AML-193 (cell line): ENCODE measurements around the gene GIPC1.
"Not testable (repeated sequence)": the region's sequence is repeated elsewhere in the genome, so short reads cannot be mapped to it uniquely, and the experiment has no call there.

Experiments
- DNase-seq, 2 experiments: peaks; one replicate each; lab custom pipeline; 2025; lab: John Stamatoyannopoulos, UW

The GIPC1 gene

DNA sequence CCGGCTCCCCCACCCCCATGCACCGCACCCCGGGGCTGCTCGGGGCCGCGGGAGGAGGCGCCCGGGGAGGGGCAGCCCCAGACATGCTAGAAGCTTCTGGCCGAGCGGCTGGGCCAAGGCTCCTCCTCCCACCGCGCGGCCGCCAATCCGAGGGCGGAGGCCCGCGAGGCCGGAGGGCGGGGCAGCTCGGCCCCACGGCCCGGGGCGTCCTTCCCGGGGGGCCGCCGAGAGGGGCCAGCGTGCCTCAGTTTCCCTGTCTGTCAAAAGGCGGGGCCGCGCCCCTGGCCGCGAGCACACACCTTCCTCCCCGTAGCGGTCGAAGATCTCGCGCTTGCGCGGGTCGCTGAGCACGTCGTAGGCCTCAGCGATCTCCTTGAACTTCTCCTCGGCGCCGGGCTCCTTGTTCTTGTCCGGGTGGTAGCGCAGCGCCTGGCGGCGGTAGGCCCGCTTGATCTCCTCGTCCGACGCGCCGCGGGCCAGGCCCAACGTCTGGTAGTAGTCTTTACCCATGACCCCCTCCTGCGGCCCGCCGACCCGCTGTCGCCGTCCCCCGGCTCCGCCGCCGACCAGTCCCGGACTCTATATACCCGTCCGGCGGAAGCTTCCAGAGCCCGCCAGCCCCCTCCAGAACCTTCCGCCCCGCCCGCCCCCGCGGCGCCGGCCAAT is 22.0 kb upstream of the GIPC1 start, which contains the start of gene DNAJB1:
DNAJB1 (minus strand) TSS at position 558 of the 666 bp plus-strand sequence; CDS start at position 510, 48 bp downstream.
- DNase-seq: peak; percentile 62 to 72

DNA sequence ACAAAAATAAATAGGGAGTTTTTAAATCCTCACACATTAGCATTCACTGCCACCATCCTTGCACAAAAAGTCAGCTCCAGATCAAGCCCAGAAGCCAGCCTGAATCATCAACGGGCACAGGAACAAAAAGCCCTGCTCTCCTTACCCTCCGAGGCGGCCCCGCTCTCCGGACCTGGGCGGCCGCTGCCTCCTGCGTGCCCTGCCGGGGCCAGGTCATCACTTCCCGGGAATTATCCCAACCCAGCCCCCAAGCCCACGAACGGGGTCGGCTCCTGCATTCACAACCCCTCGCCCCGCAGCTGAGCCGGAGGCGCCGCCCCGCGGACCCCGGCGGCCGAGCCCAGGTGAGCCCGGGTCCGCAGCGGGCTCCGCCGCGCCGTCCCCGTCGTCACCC is 21.5 kb upstream of the GIPC1 start:
- DNase-seq: no peak

DNA sequence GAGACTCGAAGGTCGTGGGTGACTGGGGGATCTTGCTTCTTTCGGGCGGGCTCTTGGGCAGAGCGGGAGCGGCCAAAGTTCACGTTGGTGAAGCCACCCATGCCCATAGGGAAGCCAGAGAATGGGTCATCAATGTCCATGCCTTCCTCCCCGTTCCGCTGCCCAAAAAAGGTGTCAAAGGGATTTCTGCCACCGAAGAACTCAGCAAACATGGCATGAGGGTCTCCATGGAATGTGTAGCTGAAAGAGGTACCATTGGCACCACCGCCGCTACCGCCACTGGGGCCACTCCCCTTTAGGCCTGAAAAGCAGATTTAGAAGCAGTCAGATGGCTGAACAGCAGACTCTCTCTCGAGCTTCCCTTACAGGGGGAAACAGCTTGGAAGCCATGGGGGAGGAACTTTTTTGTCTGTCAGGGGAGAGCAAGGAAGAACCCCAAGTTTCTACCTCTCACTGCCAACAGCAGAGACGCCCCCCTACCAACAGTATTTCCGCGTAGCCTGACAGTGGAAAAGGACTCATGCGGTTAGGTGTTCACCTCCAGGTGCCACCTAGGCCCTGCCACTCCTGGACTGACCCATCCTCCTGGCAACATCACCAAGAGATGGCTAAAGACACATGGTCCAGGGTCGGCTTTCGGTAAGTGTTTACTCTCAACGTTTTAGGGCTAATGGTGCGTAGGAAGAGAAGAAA is 21.0 kb upstream of the GIPC1 start:
- no peak for DNase-seq

DNA sequence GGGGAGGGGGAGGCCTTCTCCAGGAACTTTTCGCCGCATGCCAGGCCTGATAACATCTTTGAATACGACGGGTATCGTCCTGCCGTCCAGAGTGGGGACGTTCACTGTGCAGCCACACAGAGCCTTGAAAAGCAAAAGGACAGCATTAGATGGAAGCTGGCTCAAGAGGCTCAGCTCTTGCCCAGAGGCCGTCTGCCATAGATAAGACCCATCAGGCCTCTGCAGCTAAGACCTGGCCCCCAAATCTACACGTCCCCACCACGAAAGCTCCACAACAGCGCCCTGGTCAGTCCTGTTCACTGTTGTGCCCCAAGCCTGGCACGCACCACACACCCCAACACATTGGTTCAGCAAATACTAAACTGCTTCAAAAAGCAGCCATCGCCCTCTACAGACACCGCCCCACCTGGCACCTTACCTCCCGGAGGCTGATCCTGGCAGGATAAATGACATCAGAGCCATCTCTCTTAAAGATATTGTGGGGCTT is 20.2 kb upstream of the GIPC1 start:
- DNase-seq: no peak

DNA sequence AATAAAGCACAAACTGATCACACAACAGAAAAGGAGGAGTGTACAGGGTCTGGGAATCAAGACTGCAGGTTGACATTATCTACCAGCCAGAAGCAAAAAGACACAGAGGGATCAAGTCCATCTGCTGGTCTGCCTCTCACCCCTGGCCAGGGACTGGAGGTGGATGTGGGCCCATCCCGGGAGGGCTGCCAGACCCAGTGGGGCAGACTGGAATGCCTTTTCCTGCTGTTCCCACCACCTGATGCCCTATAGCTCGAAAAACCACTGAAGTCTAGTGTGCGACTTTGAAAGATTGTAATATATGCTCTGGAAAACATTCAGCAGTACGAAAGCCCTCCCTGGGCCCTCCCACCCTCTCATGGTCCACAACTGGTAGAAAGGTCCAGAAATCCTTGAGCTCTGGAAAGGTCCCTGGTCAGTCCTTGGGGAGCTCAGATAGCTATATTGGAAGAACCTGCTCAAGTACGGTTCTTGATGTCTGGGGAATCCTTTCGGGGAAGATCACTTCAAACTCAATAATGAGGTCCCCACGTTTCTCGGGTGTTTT is 19.6 kb upstream of the GIPC1 start:
- no peak for DNase-seq

DNA sequence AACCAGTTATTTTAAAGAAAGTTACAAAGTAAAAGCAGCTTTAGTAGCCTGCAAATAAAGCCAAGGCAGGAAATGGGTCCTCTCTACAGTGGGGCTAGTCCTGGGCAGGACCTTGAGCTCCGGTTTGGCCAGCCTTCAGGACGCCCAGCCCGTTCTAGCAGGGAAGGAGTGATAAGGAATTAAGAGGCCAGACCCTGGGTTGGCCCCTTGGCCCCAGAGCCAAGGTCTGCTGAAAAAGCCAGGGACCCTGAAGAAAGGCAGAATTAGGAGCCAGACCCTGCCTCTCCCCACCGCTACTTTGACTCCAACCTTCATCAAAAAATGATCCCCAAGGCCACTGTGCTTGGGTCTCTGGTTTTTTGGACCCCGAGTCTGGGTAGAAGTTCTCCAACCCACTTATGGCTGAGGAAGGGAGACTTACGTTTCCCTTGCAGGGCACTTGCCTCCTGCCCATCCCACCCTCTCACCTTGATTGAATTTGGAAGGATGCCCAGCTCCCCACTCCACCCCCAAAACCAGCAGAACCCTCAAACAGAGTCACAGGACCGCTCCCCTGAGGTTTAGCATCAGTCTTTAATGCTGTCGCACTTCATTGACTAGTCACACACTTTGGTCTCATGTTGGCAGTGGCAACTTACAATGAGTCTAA is 18.4 kb upstream of the GIPC1 start:
- DNase-seq: no peak

DNA sequence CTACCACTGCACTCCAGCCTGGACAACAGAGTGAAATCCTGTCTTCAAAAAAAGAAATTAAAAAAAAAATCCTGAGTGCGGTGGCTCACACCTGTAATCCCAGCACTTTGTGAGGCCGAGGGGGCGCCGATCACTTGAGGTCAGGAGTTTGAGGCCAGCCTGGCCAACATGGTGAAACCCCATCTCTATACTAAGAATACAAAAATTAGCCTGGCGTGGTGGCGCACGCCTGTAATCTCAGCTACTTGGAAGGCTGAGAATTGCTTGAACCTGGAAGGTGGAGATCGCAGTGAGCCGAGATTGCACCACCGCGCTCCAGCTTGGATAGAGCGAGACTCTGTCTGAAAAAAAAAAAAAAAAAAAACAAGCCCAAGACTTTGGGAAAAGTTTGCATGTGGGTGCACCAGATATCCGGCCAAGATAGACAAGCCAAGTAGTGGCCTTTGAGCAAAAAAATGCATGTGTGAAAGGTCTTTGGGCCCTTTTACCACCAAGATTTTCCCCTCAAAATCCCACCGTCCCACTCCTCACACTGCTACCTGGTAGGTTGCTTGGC is 16.6 kb upstream of the GIPC1 start:
- DNase-seq: no peak

DNA sequence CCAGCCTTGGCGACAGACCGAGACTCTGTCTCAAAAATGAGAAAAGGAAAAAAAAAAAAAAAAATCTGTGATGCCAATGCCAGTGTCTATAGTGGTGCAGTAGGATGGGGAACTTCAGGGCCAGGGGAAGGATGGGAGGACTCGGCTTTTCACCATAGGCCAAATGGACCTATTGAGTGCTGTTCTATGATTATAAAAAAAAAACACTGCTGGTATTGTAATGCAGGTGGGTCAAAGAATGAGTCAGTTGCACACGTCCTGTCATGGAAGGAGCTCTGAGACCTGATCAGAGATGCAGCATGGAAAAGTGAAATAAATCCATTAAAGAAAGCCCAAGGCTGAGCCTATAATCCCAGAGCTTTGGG is 15.3 kb upstream of the GIPC1 start:
- no peak for DNase-seq

DNA sequence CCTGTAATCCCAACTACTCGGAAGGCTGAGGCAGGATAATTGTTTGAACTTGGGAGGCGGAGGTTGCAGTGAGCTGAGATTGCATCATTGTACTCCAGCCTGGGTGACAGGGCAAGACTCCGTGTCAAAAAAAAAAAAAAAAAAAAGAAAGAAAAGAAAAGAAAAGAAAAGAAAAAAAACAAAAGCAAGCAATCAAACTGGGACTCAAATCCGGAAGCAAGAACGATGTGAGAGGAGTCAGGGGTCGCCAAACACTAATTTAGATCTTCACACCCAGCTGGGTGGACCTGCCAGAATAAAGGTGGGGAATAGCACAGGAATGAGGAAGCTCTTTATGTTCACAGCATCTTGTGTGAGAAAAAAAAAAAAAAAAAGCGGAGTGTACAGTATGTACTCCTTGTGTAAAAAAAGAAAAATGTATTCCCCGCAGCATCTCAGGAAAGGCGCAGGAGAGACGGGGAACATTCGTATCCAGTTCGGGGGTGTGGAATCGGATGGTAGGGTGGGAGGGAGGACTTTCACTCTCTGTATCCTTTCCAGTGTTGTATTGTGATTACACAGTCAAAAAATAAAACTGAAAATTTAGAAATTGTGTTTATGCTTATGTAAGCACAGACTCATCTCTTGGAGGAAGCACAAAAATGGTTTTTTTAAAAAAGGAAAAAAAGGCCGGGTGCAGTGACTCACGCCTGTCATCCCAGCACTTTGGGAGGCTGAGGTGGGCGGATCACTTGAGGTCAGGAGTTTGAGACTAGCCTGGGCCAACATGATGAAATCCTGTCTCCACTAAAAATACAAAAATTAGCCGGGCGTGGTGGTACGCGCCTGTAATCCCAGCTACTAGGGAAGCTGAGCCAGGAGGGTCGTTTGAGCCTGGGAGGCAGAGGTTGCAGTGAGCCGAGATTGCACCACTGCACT is 14.6 kb upstream of the GIPC1 start:
- DNase-seq: peak; percentile 36

DNA sequence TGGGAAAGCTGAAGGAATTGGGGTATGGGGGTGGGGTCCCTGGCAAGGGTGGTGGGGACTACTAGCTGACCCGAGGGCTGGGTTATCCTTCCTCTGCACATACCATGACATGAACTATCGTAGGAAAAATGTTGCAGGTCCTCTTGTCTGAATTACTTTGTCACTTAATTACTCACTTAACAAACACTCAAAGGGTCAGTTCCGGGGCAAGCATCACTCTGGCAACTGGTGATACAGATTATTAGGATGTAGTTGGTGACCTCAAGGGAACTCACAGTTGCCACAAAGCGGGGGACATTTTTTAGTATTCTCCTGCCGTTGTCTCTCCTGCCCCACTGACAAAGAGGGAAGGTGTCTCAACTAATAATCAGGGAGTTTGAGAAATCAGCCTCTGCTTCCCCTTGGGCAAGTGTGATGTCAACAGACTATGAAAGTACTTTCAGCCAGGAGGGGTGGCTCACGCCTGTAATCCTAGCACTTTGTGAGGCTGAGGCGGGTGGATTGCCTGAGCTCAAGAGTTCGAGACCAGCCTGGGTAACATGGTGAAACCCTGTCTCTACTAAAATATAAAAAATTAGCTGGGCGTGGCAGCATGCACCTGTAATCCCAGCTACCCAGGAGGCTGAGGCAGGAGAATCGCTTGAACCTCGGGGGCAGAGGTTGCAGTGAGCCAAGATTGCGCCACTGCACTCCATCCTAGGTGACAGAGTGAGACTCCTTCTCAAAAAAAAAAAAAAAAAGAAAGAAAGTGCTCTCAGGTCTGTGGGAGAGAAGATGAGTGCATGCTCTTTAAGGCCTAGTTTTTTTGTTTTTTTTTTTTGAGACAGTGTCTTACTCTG is 12.0 kb upstream of the GIPC1 start:
- DNase-seq: peak; percentile 59

DNA sequence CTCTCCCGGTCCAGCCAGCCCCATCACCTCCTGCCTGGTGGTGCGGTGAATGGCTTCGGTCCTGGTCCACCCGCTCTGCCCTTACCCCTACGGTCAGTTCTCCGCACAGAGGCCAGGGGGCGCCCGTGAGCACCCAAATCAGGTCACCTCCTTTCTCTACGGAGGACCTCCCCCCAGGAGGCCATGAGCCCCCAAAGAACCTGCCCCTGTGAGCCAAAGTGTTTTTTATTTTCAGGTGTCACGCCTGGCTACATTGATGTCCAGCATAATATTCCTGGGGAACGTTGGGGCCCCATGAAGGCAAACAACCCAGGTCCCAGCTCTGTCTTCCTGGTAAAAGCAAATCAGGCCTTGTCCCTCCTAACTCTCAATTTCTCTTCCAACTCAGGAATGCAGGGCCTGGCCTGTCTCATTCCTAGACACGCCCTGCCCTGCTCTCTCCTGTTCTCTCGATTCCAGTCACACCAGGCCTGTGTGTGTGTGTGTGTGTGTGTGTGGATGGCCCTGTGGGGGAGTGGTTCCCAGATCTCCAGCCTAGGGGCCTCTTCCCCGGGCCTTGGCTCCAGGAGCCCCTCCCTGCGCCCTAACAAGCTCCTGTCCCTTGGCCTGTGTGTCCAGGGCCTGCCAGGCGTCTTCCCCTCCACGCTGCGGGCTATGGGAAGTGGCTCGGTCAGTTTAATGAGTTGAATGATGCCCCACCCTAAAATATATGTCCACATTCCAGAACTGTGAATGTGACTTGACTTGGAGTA is 9.7 kb upstream of the GIPC1 start:
- DNase-seq: peak in 1 of 2 experiments; percentile 5

DNA sequence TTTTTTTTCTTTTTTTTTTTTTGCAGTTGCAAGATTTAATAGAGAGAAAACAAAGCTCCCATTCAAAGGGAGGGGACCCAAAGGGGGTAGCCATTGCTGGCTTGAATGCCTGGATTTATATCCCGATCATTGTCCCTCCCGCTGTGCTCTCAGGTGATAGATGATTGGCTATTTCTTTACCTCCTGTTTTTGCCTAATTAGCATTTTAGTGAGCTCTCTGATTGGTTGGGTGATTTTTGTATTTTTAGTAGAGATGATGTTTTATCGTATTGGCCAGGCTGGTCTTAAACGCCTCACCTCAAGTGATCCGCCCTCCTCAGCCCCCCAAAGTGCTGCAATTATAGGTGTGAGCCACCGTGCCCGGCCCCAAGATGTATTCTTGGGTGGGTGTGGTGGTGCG is 8.6 kb upstream of the GIPC1 start:
- not testable (repeated sequence) for DNase-seq

DNA sequence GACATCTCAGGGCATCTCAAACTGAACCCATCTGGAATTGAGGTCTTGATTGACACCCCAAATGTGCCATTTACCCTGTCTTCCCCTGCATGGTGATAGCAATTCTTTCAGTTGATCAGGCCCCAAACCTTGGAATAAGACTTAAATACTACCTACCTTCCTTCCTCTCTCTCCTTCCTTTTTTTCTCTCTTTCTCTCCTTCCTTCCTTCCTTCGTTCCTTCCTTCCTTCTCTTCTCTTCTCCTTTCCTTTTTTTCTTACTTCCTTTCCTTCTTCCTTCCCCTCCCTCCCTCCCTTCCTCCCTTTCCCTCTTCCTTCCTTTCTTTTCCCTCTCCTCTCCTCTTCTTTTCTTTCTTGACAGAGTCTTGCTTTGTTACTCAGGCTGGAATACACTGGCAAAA is 7.4 kb upstream of the GIPC1 start:
- DNase-seq: no peak

DNA sequence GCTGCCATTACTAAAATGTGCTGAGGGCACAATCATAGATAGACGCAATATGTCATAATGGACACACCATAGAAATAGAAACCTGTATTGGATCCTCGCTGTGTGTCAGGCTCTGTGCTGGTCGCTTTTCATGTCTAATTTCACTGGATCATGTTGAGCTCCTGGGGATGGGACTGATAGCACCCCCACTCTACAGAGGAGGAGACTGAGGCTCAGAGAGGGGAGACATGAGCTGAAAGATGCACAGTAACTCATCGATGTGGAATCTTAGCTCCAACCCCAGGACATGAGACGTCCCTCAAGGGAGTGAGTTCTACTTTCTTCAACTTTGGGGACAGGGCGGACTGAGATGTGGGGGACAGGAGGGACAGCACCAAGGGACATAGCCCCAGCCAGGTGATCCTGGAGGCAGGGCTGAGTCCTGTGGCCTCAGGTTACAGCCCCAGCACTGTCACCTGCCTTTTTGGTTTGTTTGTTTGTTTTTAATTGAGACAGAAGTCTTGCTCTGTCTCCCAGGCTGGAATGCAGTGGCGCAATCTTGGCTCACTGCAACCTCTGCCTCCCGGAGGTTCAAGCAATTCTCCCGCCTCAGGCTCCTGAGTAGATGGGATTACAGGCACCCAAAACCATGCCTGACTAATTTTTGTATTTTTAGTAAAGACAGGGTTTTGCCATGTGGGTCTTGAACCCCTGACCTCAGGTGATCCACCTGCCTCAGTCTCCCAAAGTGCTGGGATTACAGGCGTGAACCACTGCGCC is 6.6 kb upstream of the GIPC1 start:
- no peak for DNase-seq

DNA sequence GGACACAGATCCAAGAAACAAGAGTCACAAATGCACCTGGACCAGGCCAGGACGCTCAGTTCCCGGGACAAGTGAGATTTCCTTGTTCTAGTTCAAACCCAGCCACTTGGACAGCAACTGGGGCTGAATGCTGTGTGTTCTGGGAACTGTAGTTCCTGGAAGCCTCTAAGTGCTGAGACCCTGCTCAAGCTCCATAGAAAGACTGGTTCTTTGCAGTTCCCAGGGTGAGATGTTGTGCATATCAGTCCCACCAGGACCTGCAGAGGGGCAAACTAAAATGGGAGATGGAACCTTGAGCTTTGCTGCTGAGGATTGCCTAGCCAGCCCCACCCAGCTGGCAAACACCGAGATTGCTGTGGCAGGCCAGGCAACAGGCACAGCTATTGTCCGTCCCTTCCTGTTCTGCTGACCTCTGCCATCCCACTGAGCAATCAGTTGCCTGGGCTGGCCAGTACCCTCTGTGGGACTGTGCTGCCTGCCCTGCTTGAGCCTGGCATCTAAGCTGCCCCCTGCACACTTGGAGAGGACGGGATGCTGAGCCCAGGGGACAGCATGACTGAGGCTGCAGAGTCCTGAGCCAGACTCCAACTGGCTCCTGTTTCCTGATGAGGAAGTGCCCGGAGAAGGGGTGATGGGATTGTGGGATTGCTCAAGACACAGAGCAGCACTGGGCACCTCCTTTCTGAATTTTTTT is 1.4 kb upstream of the GIPC1 start:
- no peak for DNase-seq

DNA sequence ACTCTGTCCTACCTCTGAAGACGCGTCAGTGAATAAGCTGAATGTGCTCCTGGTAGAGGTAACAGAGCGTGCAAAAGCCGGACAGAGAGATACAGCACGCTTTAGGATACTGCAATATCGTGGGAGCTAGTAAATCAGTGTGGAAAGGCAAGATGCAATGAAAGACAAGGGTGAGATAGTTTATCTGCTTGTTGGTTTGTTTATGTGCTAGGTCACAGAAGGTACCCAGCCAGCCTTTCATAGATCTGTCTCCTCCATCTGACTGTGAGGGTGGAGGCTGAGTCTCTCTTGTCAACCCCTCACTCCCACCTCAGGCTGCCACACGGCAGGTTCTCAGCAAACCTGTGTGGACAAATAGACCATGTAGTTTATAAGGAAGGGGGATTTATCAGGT is 904 bp upstream of the GIPC1 start:
- no peak for DNase-seq

DNA sequence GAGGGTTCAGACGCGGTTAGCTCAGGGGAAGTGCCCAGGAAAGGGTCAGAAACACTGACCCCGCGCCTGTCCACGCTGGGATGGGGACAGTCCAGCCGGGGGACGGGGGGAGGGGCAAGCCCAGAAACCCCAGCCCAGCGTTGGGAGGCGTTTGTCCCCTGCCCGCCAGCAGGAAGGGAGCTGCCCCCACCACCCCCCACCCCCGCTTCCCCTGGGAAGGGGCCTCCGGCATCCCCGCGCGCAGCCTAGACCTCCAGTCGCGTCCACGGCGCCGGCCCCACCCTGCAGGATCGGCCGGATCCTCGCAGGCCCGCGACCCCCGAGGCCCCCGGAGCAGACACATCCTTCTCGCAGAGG is 277 bp downstream of the GIPC1 start:
- DNase-seq: no peak

DNA sequence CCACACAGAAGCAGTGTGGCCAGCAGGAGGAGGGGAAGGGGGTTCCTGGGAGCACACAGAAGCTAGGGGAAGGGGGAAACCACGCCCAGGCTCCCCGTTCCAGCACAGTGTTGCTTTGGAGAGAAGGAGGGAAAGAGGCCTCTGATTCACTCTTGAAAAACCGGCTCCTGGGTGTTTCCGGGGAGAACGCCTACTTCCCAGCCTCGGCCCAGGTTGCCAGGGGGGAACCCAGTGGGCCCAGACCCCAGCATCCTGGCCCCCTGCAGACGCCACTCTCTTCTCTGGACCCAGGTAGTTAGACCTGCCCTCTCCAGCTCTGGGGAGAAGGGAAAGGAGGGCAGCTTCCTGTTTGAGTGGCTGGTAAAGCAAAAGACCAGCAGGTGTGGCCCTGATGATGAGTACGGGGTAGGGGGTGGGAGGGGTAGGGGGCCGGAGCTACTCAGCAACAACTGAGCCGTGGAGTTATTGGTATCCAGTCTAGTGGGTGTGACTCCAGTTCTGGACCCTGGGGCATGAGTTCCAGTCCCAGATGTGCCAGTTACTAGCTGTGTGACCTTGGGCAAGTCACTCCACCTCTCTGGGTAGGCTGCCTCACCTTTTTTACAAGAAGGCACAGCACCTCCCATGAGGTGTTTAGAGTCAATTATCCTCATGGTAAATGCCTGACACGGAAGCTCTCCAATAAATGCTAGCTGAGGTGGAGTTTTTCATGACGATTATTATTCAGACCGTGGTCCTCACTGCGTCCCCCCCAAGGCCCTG is 836 bp downstream of the GIPC1 start:
- DNase-seq: no peak
